IMR-90 (cell line): Measurements from ENCODE around the gene MPST. TPM values are rescaled to one million over a fixed set of nuclear protein-coding genes. Genes with fewer than 3 reads are reported as not detected.
"Not testable (repeated sequence)": the region's sequence is repeated elsewhere in the genome, so short reads cannot be mapped to it uniquely, and the experiment has no call there.

Source experiments
- ATAC-seq: fragments of 200-7000 bp; cut with Tn5 transposase; 2 replicates; pipeline ENCODE4 v1.9.1; 2020; ENCODE audit warnings: low read depth, mild to moderate bottlenecking, moderate library complexity
- BruUV-seq: library from RNA; stranded (reverse); fragments of 400-500 nt; replicated peaks from 2 replicates; lab custom pipeline; 2021; lab: Mats Ljungman, UMichigan
- CTCF ChIA-PET: fragments of 300-600 bp; formaldehyde crosslinking; extraction: SDS; loops from one replicate; lab custom pipeline; 2021; ENCODE audit warnings: antibody characterized with exemption; lab: Yijun Ruan, JAX
- POLR2A ChIA-PET: fragments of 300-600 bp; sonication (Branson Sonifier 250); formaldehyde crosslinking; loops from one replicate; lab custom pipeline; 2022; ENCODE audit warnings: antibody characterized with exemption; ENCODE audit not compliant: unreplicated experiment; lab: Charles Lee
- DNase-seq: peaks from one replicate; pipeline ENCODE4 v3.0.0; 2013
- H2AFZ ChIP-seq: replicated peaks from 2 replicates; pipeline ENCODE3; 2013; ENCODE audit warnings: low read length, mild to moderate bottlenecking; ENCODE audit not compliant: poor library complexity
- H2AK5ac ChIP-seq: 2 replicates; pipeline ENCODE4 v1.6.1; 2013; ENCODE audit warnings: low read depth, low read length, inconsistent platforms
- H2AK9ac ChIP-seq: replicated peaks from 2 replicates; pipeline ENCODE3; 2013; ENCODE audit warnings: mild to moderate bottlenecking, low read depth, low read length, moderate library complexity; ENCODE audit not compliant: poor library complexity
- H2BK120ac ChIP-seq: 2 replicates; pipeline ENCODE4 v1.6.1; 2013; ENCODE audit warnings: low read depth, low read length, inconsistent platforms
- H2BK15ac ChIP-seq: 3 replicates; pipeline ENCODE4 v1.6.1; 2013; ENCODE audit warnings: low read depth, low read length, inconsistent platforms
- H2BK20ac ChIP-seq: 2 replicates; pipeline ENCODE4 v1.6.1; 2013; ENCODE audit warnings: low read depth, mild to moderate bottlenecking, inconsistent platforms, low read length, moderate library complexity
- H2BK5ac ChIP-seq: 2 replicates; pipeline ENCODE4 v1.6.1; 2013; ENCODE audit warnings: mild to moderate bottlenecking, low read depth, low read length, inconsistent platforms; ENCODE audit not compliant: poor library complexity, severe bottlenecking
- H3K14ac ChIP-seq: replicated peaks from 2 replicates; pipeline ENCODE4 v1.6.1; 2013; ENCODE audit warnings: low read depth, low read length, inconsistent platforms
- H3K18ac ChIP-seq: 2 replicates; pipeline ENCODE4 v1.6.1; 2013; ENCODE audit warnings: low read depth, low read length, control low read depth
- H3K23ac ChIP-seq: 2 replicates; pipeline ENCODE4 v1.6.1; 2013; ENCODE audit warnings: low read depth, low read length, inconsistent platforms
- H3K27ac ChIP-seq: 2 replicates; pipeline ENCODE4 v1.5.1; 2013; ENCODE audit warnings: mild to moderate bottlenecking, control low read depth, low read length; ENCODE audit not compliant: insufficient read depth
- H3K27me3 ChIP-seq: 2 replicates; pipeline ENCODE4 v1.6.1; 2013; ENCODE audit warnings: low read length; ENCODE audit not compliant: control insufficient read depth, insufficient read depth
- H3K36me3 ChIP-seq: 2 replicates; pipeline ENCODE4 v1.6.1; 2013; ENCODE audit warnings: low read length, mixed read lengths; ENCODE audit not compliant: control insufficient read depth, insufficient read depth
- H3K4ac ChIP-seq: 2 replicates; pipeline ENCODE4 v1.6.1; 2013; ENCODE audit warnings: low read depth, low read length, inconsistent platforms
- H3K4me1 ChIP-seq: 2 replicates; pipeline ENCODE4 v1.6.1; 2013; ENCODE audit warnings: low read length, mixed read lengths; ENCODE audit not compliant: control insufficient read depth, insufficient read depth
- H3K4me2 ChIP-seq: 2 replicates; pipeline ENCODE4 v1.6.1; 2013; ENCODE audit warnings: low read depth, mild to moderate bottlenecking, control low read depth, low read length, moderate library complexity
- H3K4me3 ChIP-seq: 2 replicates; pipeline ENCODE4 v1.5.1; 2013; ENCODE audit warnings: low read depth, mild to moderate bottlenecking, control low read depth, low read length, moderate library complexity; ENCODE audit not compliant: insufficient read depth
- H3K56ac ChIP-seq: 2 replicates; pipeline ENCODE4 v1.6.1; 2013; ENCODE audit warnings: low read length, inconsistent platforms; ENCODE audit not compliant: insufficient read depth; ENCODE audit errors: extremely low read depth
- H3K79me1 ChIP-seq, 2 experiments: 2 replicates each; pipeline ENCODE4 v1.6.1; 2013; ENCODE audit warnings: low read length in 2 of 2, inconsistent platforms in 1 of 2, low read depth in 1 of 2
- H3K9ac ChIP-seq: 2 replicates; pipeline ENCODE4 v1.6.1; 2013; ENCODE audit warnings: low read depth, low read length, control low read depth
- H3K9me1 ChIP-seq: 2 replicates; pipeline ENCODE4 v1.6.1; 2013; ENCODE audit warnings: low read length, inconsistent platforms; ENCODE audit not compliant: insufficient read depth
- H3K9me3 ChIP-seq: 2 replicates; pipeline ENCODE4 v1.6.1; 2013; ENCODE audit warnings: low read length; ENCODE audit not compliant: control insufficient read depth, insufficient read depth
- H4K20me1 ChIP-seq: 2 replicates; pipeline ENCODE4 v1.6.1; 2013; ENCODE audit warnings: low read length, inconsistent platforms; ENCODE audit not compliant: insufficient read depth
- H4K5ac ChIP-seq: 2 replicates; pipeline ENCODE4 v1.6.1; 2013; ENCODE audit warnings: mild to moderate bottlenecking, low read depth, low read length, control low read depth
- H4K8ac ChIP-seq, 2 experiments: 2 replicates each; pipeline ENCODE4 v1.6.1; 2013; ENCODE audit warnings: low read depth in 2 of 2, low read length in 2 of 2, control low read depth in 1 of 2, inconsistent platforms in 1 of 2
- H4K91ac ChIP-seq: 2 replicates; pipeline ENCODE4 v1.6.1; 2013; ENCODE audit warnings: low read depth, low read length, inconsistent platforms; ENCODE audit not compliant: insufficient read depth
- WGBS, 2 experiments: methylation state at CpG; one replicate each; pipeline versions ENCODE4 v1.1.5 to v1.1.7; 2013; ENCODE audit warnings: missing lambda C conversion rate in 2 of 2; ENCODE audit not compliant: insufficient read length in 1 of 2; ENCODE audit errors: extremely low coverage in 2 of 2; 5-methylcytosine and 5-hydroxymethylcytosine counted together
- dilution Hi-C: fragments of 300-500 bp; cut with HindIII; formaldehyde crosslinking; loops from one replicate; pipeline ENCODE4 v1.14.3; 2018; ENCODE audit warnings: low sequenced_read_pairs; ENCODE audit not compliant: unreplicated experiment
- in situ Hi-C: fragments of 300-500 bp; cut with MboI; formaldehyde crosslinking; loops from 3 replicates; pipeline ENCODE4 v1.14.3; 2019; ENCODE audit warnings: low sequenced_read_pairs, inconsistent platforms, mixed read lengths
- intact Hi-C: fragments of 100-400 bp; cut with micrococcal nuclease; formaldehyde crosslinking; loops from 2 replicates; pipeline ENCODE4 v1.10.0; 2022
- polyA plus RNA-seq, 3 experiments: library from polyadenylated mRNA; depleted of rRNA; stranded (reverse); fragments of >200 nt; gene quantifications; 2 replicates each; pipeline ENCODE4 v1.2.3, GENCODE V29; 2012; ENCODE audit warnings: low replicate concordance in 1 of 3
- total RNA-seq: library from RNA; depleted of rRNA; stranded (reverse); fragments of >200 nt; gene quantifications from 2 replicates; pipeline ENCODE4 v1.2.3, GENCODE V29; 2012

Gene MPST
- total and polyA plus RNA-seq, 2 of the 4 experiments (the other 2 are of a cell fraction), result 19.2 to 43.0 TPM

DNA sequence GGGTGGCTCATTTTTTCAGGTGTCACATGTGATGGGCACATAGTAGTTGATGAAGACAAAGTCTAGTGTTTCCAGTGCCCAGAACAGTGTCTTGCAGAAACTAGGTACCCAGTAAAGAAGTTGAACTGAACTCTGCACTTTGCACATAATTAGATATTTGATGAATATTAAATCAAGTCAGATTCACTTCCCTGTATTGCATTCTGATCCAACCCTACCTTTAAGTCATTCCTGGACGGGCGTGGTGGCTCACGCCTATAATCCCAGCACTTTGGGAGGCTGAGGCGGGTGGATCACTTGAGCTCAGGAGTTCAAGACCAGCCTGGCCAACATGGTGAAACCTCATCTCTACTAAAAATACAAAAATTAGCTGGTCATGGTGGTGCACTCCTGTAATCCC lies 30.5 kb upstream of the MPST start:
- H3K56ac ChIP-seq, POLR2A ChIA-PET, H3K4me1 ChIP-seq, H3K9me1 ChIP-seq, ATAC-seq, dilution Hi-C loops, H2BK20ac ChIP-seq, H3K4me3 ChIP-seq, BruUV-seq, H2BK5ac ChIP-seq, H2BK15ac ChIP-seq, intact Hi-C loops, H2BK120ac ChIP-seq, in situ Hi-C loops, H3K27me3 ChIP-seq, H4K91ac ChIP-seq, H3K9me3 ChIP-seq, H3K27ac ChIP-seq, H3K36me3 ChIP-seq, H3K4ac ChIP-seq, H4K8ac ChIP-seq, H4K5ac ChIP-seq, H3K23ac ChIP-seq, H3K79me1 ChIP-seq, H4K20me1 ChIP-seq, H2AK9ac ChIP-seq, H3K9ac ChIP-seq, DNase-seq, H3K18ac ChIP-seq, H2AFZ ChIP-seq, H2AK5ac ChIP-seq, H3K14ac ChIP-seq, CTCF ChIA-PET, H3K4me2 ChIP-seq: not testable (repeated sequence)
- WGBS, 2 experiments, result no CpG with 5 or more reads among the region's 4 CpGs
